GM21360 (cell line): ENCODE measurements around the gene LCE2A.
"Not testable (repeated sequence)": the region's sequence is repeated elsewhere in the genome, so short reads cannot be mapped to it uniquely, and the experiment has no call there.

ENCODE experiments used
- ATAC-seq: cut with Tn5 transposase; IDR thresholded peaks from one replicate; pipeline ENCODE4 v1.9.1; 2021; ENCODE audit warnings: mild to moderate bottlenecking, moderate library complexity; ENCODE audit not compliant: unreplicated experiment

Gene LCE2A

GRCh38 chr1:152697701-152698600 is at the start of gene LCE2A:
Gene LCE2A (plus strand): TSS chr1:152698345. CDS start chr1:152698902, 557 bp downstream.
- no peak for ATAC-seq

GRCh38 chr1:152654110-152654509 is 44.0 kb upstream of the LCE2A start:
- ATAC-seq, result no peak

- no peak for ATAC-seq
Observed at GRCh38 chr1:152656459-152656858, 41.7 kb upstream of the LCE2A start.

GRCh38 chr1:152657677-152658076 is 40.5 kb upstream of the LCE2A start:
- ATAC-seq, result no peak

- no peak for ATAC-seq
Observed at GRCh38 chr1:152658649-152659048, 39.5 kb upstream of the LCE2A start.

GRCh38 chr1:152663098-152663497 is 35.0 kb upstream of the LCE2A start, which contains the start of gene LCE2D:
Gene LCE2D (plus strand): TSS chr1:152663380. CDS start chr1:152664106, 726 bp downstream.
- no peak for ATAC-seq

GRCh38 chr1:152666171-152666570 is 32.0 kb upstream of the LCE2A start:
- not testable (repeated sequence) for ATAC-seq

GRCh38 chr1:152667648-152668047 is 30.5 kb upstream of the LCE2A start:
- ATAC-seq, result no peak

GRCh38 chr1:152673016-152673415 is 25.1 kb upstream of the LCE2A start:
- no peak for ATAC-seq

- not testable (repeated sequence) for ATAC-seq
Observed at GRCh38 chr1:152674983-152675382, 23.2 kb upstream of the LCE2A start, which contains the start of gene LCE2C. Gene LCE2C (plus strand): TSS chr1:152675279. CDS start chr1:152676016, 737 bp downstream.

GRCh38 chr1:152679459-152679858 is 18.7 kb upstream of the LCE2A start:
- no peak for ATAC-seq

- no peak for ATAC-seq
Observed at GRCh38 chr1:152681616-152682015, 16.5 kb upstream of the LCE2A start.

GRCh38 chr1:152683846-152684245 is 14.3 kb upstream of the LCE2A start:
- no peak for ATAC-seq

GRCh38 chr1:152685823-152686222 is 12.3 kb upstream of the LCE2A start, which contains the start of gene LCE2B:
Gene LCE2B (plus strand): TSS chr1:152686123. CDS start chr1:152686844, 721 bp downstream.
- not testable (repeated sequence) for ATAC-seq

- no peak for ATAC-seq
Observed at GRCh38 chr1:152699746-152700145, 1.6 kb downstream of the LCE2A start.

GRCh38 chr1:152707860-152708259 is 9.7 kb downstream of the LCE2A start, which contains the start of gene LCE4A:
Gene LCE4A (plus strand): TSS chr1:152708160. CDS start chr1:152709076, 916 bp downstream.
- no peak for ATAC-seq

GRCh38 chr1:152718238-152718637 is 20.1 kb downstream of the LCE2A start:
- ATAC-seq, result no peak

GRCh38 chr1:152725261-152725660 is 27.1 kb downstream of the LCE2A start:
- ATAC-seq, result no peak

GRCh38 chr1:152728986-152729385 is 30.8 kb downstream of the LCE2A start:
- ATAC-seq, result no peak

- no peak for ATAC-seq
Observed at GRCh38 chr1:152735648-152736047, 37.5 kb downstream of the LCE2A start.

GRCh38 chr1:152737997-152738396 is 39.9 kb downstream of the LCE2A start:
- no peak for ATAC-seq

GRCh38 chr1:152739841-152740240 is 41.7 kb downstream of the LCE2A start:
- ATAC-seq, result no peak
